ENCODE data around the gene BTLA.

GRCh38 chr3:112500621-112501020 is 1.3 kb upstream of the BTLA start:
- TF ChIP-seq CTCF (IDR thresholded peaks at IDR 0.05) (no peak), ZFX (IDR thresholded peaks at IDR 0.05; ENCODE audit: borderline replicate concordance) (no peak)
